ENCODE measurements around the gene ECT2L. TPM values are rescaled to one million over a fixed set of nuclear protein-coding genes. Genes with fewer than 3 reads are reported as not detected.

ECT2L gene
- polyA plus RNA-seq, 1 of the 3 experiments (the other 2 are of a cell fraction): 0.02 TPM

DNA sequence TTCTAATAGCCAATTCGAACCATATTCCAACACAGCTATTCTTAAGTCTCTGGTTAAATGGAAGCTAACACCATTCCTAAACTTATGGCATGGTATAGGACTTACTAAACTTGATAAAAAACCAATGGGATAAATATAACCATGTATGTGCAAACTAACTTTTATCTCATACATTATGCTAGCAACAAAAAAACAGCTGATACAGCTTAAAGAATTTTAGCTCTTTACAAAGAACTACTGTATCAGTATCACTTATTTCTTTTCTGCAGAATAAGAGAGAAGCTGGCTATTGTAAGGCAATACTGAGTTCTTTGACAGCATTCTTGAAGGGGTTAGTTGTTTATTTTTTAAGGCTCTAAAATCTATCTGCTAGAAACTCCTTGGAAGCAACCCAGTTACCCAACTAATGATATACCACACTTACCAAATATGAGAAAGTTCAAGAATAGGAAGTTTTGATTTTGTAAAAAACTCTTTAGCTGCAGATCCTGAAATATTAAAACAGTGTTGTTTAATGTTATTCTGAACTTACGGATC lies 147.3 kb downstream of the ECT2L start:
- H3K9me2 ChIP-seq: no peaks in the 10 kb centered on the region
- CTCF ChIA-PET: interaction anchor here (1.5 kb wide), 1 partner anchor 45 kb away, joined by 4 read pairs; the partner anchor contains the start of gene REPS1
- no peak overlapping the region for H2AFZ ChIP-seq (ENCODE audit: low read depth)
- POLR2A ChIA-PET: no interaction called here
- no peak for TF ChIP-seq ELF1 (IDR thresholded peaks at IDR 0.05)
- no peak for TF ChIP-seq YY1 (IDR thresholded peaks at IDR 0.05; ENCODE audit: low read depth)
- TF ChIP-seq EP300 (IDR thresholded peaks at IDR 0.05; ENCODE audit: borderline replicate concordance in 1 of 2, low read depth in 1 of 2, low read length in 1 of 2): no peak
- 96% methylated on average over 2 of the region's 2 CpGs for WGBS (ENCODE audit: low lambda C conversion rate)
- peaks cover 24 to 38% of the 10 kb centered on the region in 2 experiments for H3K36me3 ChIP-seq (replicated peaks in 1 of 2; ENCODE audit: control insufficient read depth in 1 of 2, insufficient read depth in 2 of 2, low read length in 1 of 2)
- 0 out of 4 replicates have a peak, but pooled peaks cover 0 to 6% of the 10 kb centered on the region in 2 experiments for H3K4me1 ChIP-seq (ENCODE audit: control insufficient read depth in 1 of 2, insufficient read depth in 2 of 2, low read depth in 1 of 2, low read length in 1 of 2)
- peaks cover 6% of the 10 kb centered on the region for H3F3A ChIP-seq (replicated peaks; ENCODE audit: insufficient read depth)
- no peak overlapping the region for H3K27ac ChIP-seq (ENCODE audit: low read depth in 2 of 2, low read length in 1 of 2)
- no peaks in the 10 kb centered on the region for H3K9me3 ChIP-seq
- no peak for DNase-seq
- 0 out of 2 replicates have a peak, but pooled peaks cover 6% of the 10 kb centered on the region for H4K20me1 ChIP-seq (ENCODE audit: insufficient read depth)
- H3K9ac ChIP-seq: no peak overlapping the region
- H3K27me3 ChIP-seq (ENCODE audit: insufficient read depth): no peaks in the 10 kb centered on the region
- no peak overlapping the region for H3K4me3 ChIP-seq (ENCODE audit: low read depth in 2 of 2, low read length in 1 of 2)
- peaks cover 10% of the 10 kb centered on the region for H3K79me2 ChIP-seq (ENCODE audit: insufficient read depth)
- H3K4me2 ChIP-seq: no peak overlapping the region

GRCh38 chr6:138944412-138944811 lies 148.5 kb downstream of the ECT2L start:
- Histone ChIP-seq H2AFZ (ENCODE audit: low read depth) (no peak overlapping the region), H3F3A (replicated peaks; ENCODE audit: insufficient read depth) (peaks cover 9% of the 10 kb centered on the region), H3K9me3 (no peaks in the 10 kb centered on the region), H3K9me2 (no peaks in the 10 kb centered on the region), H3K79me2 (ENCODE audit: insufficient read depth) (peaks cover 20% of the 10 kb centered on the region), H3K27ac (ENCODE audit: low read depth in 2 of 2, low read length in 1 of 2) (peak overlapping the region in 1 of 2 experiments; percentile 46; a peak in 1 of 4 replicates), H3K4me3 (ENCODE audit: low read depth in 2 of 2, low read length in 1 of 2) (no peak overlapping the region), H3K36me3 (replicated peaks in 1 of 2; ENCODE audit: control insufficient read depth in 1 of 2, insufficient read depth in 2 of 2, low read length in 1 of 2) (peaks cover 21 to 38% of the 10 kb centered on the region in 2 experiments), H4K20me1 (ENCODE audit: insufficient read depth) (0 out of 2 replicates have a peak, but pooled peaks cover 6% of the 10 kb centered on the region), H3K4me2 (no peak overlapping the region), H3K27me3 (ENCODE audit: insufficient read depth) (no peaks in the 10 kb centered on the region), H3K9ac (no peak overlapping the region), H3K4me1 (ENCODE audit: control insufficient read depth in 1 of 2, insufficient read depth in 2 of 2, low read depth in 1 of 2, low read length in 1 of 2) (0 out of 4 replicates have a peak, but pooled peaks cover 0 to 6% of the 10 kb centered on the region in 2 experiments)
- ChIA-PET CTCF (no interaction called here), POLR2A (no interaction called here)
- WGBS (ENCODE audit: low lambda C conversion rate): 89% methylated on average over 1 of the region's 1 CpG
- TF ChIP-seq ELF1 (IDR thresholded peaks at IDR 0.05) (no peak), RXRA (IDR thresholded peaks at IDR 0.05; ENCODE audit: borderline replicate concordance, low read depth) (no peak), MAX (IDR thresholded peaks at IDR 0.05; ENCODE audit: low read depth) (no peak), GATA2 (CRISPR knock-in tag; IDR thresholded peaks at IDR 0.05) (no peak), SIN3A (IDR thresholded peaks at IDR 0.05; ENCODE audit: borderline replicate concordance, low read depth, low read length) (no peak), TAF1 (IDR thresholded peaks at IDR 0.05; ENCODE audit: borderline replicate concordance, low read depth, low read length) (no peak), REST (IDR thresholded peaks at IDR 0.05; ENCODE audit: low read depth, low read length) (no peak), RFX5 (IDR thresholded peaks at IDR 0.05; ENCODE audit: low read length) (no peak), FOXM1 (IDR thresholded peaks at IDR 0.05; ENCODE audit: low read depth) (no peak)
- TF ChIP-seq, protein P1, sequence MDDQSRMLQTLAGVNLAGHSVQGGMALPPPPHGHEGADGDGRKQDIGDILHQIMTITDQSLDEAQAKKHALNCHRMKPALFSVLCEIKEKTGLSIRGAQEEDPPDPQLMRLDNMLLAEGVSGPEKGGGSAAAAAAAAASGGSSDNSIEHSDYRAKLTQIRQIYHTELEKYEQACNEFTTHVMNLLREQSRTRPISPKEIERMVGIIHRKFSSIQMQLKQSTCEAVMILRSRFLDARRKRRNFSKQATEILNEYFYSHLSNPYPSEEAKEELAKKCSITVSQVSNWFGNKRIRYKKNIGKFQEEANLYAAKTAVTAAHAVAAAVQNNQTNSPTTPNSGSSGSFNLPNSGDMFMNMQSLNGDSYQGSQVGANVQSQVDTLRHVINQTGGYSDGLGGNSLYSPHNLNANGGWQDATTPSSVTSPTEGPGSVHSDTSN (IDR thresholded peaks at IDR 0.05): no peak
- no peak for DNase-seq
